Astrocyte of the spinal cord (primary cell): ENCODE data around the gene ENTPD3.

Source experiments
- DNase-seq: peaks from one replicate; pipeline ENCODE4 v3.0.0; 2011; ENCODE audit warnings: low read depth, low spot score
- H3K4me3 ChIP-seq: 2 replicates; pipeline ENCODE4 v1.5.1; 2011; ENCODE audit warnings: low read depth, mild to moderate bottlenecking, low read length, moderate library complexity
- CTCF ChIP-seq: IDR thresholded peaks from 2 replicates; pipeline ENCODE4 v1.5.1; 2012; ENCODE audit warnings: low read depth, mild to moderate bottlenecking, low read length, inconsistent platforms
- in situ Hi-C: cut with HindIII; loops from 2 replicates; pipeline ENCODE4 v1.10.0; 2017; ENCODE audit warnings: low sequenced_read_pairs

The ENTPD3 gene

GRCh38 chr3:40476478-40477470 is 89.8 kb downstream of the ENTPD3 start, which contains the start of gene ZNF619:
Gene ZNF619, plus strand, starts transcription at chr3:40477122. Its CDS starts 858 bp downstream, at chr3:40477980.
- DNase-seq = peak; percentile 78
- no peak for TF ChIP-seq CTCF
- peak within 1 kb of the TSS; percentile 80 for H3K4me3 ChIP-seq
- in situ Hi-C loops = no loop called here

DNA sequence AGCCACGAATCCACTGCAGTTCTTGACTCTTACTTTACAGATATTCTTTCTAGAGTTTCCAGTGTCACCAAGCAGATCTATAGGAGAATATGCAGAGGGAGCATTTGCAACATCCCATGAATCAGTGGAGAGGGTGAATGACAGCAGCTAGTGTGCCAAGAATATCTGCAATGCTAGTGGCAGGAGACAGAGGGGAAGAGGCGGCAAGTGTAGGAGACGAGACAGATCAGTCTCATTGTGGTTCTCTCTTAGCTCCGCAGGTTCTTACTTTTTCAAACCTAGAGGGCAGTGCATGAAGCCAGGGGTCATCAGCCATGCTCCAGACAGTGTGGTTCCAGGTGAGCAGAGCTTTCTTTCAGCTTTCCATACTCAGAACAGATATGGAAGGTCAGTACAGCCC is 90.7 kb downstream of the ENTPD3 start:
- in situ Hi-C loops = no loop called here
- peak overlapping the region; percentile 80 for H3K4me3 ChIP-seq
- TF ChIP-seq CTCF = no peak
- no peak for DNase-seq
